OCI-LY1 (cell line): ENCODE data around the gene RBPJL.

Source experiments
- H2AFZ ChIP-seq: fragments of 200-600 bp; sonication (generic), shearing (Covaris generic); 2 replicates; pipeline ENCODE4 v1.6.0; 2014; ENCODE audit warnings: antibody characterized with exemption, mild to moderate bottlenecking, low read length
- H3F3A ChIP-seq: fragments of 200-600 bp; sonication (generic), shearing (Covaris generic); 2 replicates; pipeline ENCODE4 v1.6.0; 2014; ENCODE audit warnings: mild to moderate bottlenecking, antibody characterized with exemption, low read length, moderate library complexity; ENCODE audit not compliant: insufficient read depth
- H3K27ac ChIP-seq: fragments of 200-600 bp; sonication (generic); 2 replicates; pipeline ENCODE4 v1.5.1; 2014; ENCODE audit warnings: low read length, mixed run types, mild to moderate bottlenecking, low read depth; ENCODE audit not compliant: poor library complexity, severe bottlenecking
- H3K27me3 ChIP-seq: fragments of 200-600 bp; sonication (generic); 2 replicates; pipeline ENCODE4 v1.6.0; 2014; ENCODE audit warnings: antibody characterized with exemption, mild to moderate bottlenecking, low read length, moderate library complexity; ENCODE audit not compliant: insufficient read depth
- H3K36me3 ChIP-seq: fragments of 200-600 bp; sonication (generic); 2 replicates; pipeline ENCODE4 v1.6.1; 2014; ENCODE audit warnings: mild to moderate bottlenecking, antibody characterized with exemption, low read length, moderate library complexity, mixed read lengths; ENCODE audit not compliant: insufficient read depth
- H3K4me1 ChIP-seq: fragments of 200-600 bp; sonication (generic); 2 replicates; pipeline ENCODE4 v1.5.1; 2014; ENCODE audit warnings: mild to moderate bottlenecking, low read length, moderate library complexity; ENCODE audit not compliant: insufficient read depth, severe bottlenecking
- H3K4me2 ChIP-seq: fragments of 200-600 bp; sonication (generic), shearing (Covaris generic); 2 replicates; pipeline ENCODE4 v1.6.1; 2014; ENCODE audit warnings: low read length
- H3K4me3 ChIP-seq: fragments of 200-600 bp; sonication (generic); 2 replicates; pipeline ENCODE4 v1.5.1; 2014; ENCODE audit warnings: low read length, low read depth, mild to moderate bottlenecking, mixed read lengths; ENCODE audit not compliant: poor library complexity, severe bottlenecking
- H3K79me2 ChIP-seq: fragments of 200-600 bp; shearing (Covaris generic); 2 replicates; pipeline ENCODE4 v1.6.1; 2016; ENCODE audit warnings: mixed run types, low read length, mixed read lengths; ENCODE audit not compliant: insufficient read depth
- H3K9ac ChIP-seq: fragments of 200-600 bp; sonication (generic), shearing (Covaris generic); 2 replicates; pipeline ENCODE4 v1.6.1; 2014; ENCODE audit warnings: mild to moderate bottlenecking, low read length, mixed read lengths
- H3K9me2 ChIP-seq: fragments of 200-600 bp; sonication (generic), shearing (Covaris generic); 2 replicates; pipeline ENCODE4 v1.6.1; 2014; ENCODE audit warnings: low read depth, mild to moderate bottlenecking, low read length, mixed read lengths
- H3K9me3 ChIP-seq: fragments of 200-600 bp; shearing (Covaris generic); 2 replicates; pipeline ENCODE4 v1.6.1; 2014; ENCODE audit warnings: low read length, mixed read lengths
- H4K20me1 ChIP-seq: fragments of 200-600 bp; sonication (generic), shearing (Covaris generic); 2 replicates; pipeline ENCODE4 v1.6.0; 2016; ENCODE audit warnings: mild to moderate bottlenecking, low read length; ENCODE audit not compliant: insufficient read depth
- CTCF ChIP-seq: fragments of 200-600 bp; sonication (generic), shearing (Covaris generic); IDR thresholded peaks from 2 replicates; pipeline ENCODE4 v1.5.1; 2017; ENCODE audit warnings: mild to moderate bottlenecking, antibody characterized with exemption, low read length, moderate library complexity, mixed read lengths
- EZH2 ChIP-seq: fragments of 200-600 bp; sonication (generic), shearing (Covaris generic); IDR thresholded peaks from 2 replicates; pipeline ENCODE4 v1.8.0; 2017; ENCODE audit warnings: borderline replicate concordance, mixed run types, mild to moderate bottlenecking, antibody characterized with exemption, low read length, moderate library complexity, mixed read lengths

RBPJL gene

GRCh38 chr20:45359069-45359405, 52.4 kb downstream of the RBPJL start:
- no peak overlapping the region for H3K4me3 ChIP-seq
- no peaks in the 10 kb centered on the region for H3K36me3 ChIP-seq
- H2AFZ ChIP-seq, result no peak overlapping the region
- no peak overlapping the region for H3K9ac ChIP-seq
- H3K9me3 ChIP-seq, result no peaks in the 10 kb centered on the region
- TF ChIP-seq CTCF, result no peak
- TF ChIP-seq EZH2, result no peak
- no peaks in the 10 kb centered on the region for H3K79me2 ChIP-seq
- H3K4me2 ChIP-seq, result no peak overlapping the region
- no peaks in the 10 kb centered on the region for H3K9me2 ChIP-seq
- no peak overlapping the region for H3K27ac ChIP-seq
- H3F3A ChIP-seq, result no peaks in the 10 kb centered on the region
- H3K27me3 ChIP-seq, result no peaks in the 10 kb centered on the region
- H3K4me1 ChIP-seq, result peaks cover 11% of the 10 kb centered on the region
- H4K20me1 ChIP-seq, result no peaks in the 10 kb centered on the region

GRCh38 chr20:45359406-45360148, 52.9 kb downstream of the RBPJL start:
- no peak overlapping the region for H3K4me3 ChIP-seq
- no peaks in the 10 kb centered on the region for H3F3A ChIP-seq
- peaks cover 14% of the 10 kb centered on the region for H3K4me1 ChIP-seq
- H3K79me2 ChIP-seq, result no peaks in the 10 kb centered on the region
- H3K36me3 ChIP-seq, result no peaks in the 10 kb centered on the region
- no peak overlapping the region for H3K4me2 ChIP-seq
- H4K20me1 ChIP-seq, result no peaks in the 10 kb centered on the region
- no peaks in the 10 kb centered on the region for H3K9me2 ChIP-seq
- H3K9me3 ChIP-seq, result no peaks in the 10 kb centered on the region
- H3K9ac ChIP-seq, result no peak overlapping the region
- H2AFZ ChIP-seq, result no peak overlapping the region
- no peaks in the 10 kb centered on the region for H3K27me3 ChIP-seq
- TF ChIP-seq CTCF, result no peak
- no peak for TF ChIP-seq EZH2
- no peak overlapping the region for H3K27ac ChIP-seq

GRCh38 chr20:45361793-45362192, 55.2 kb downstream of the RBPJL start:
- Histone ChIP-seq H3K27ac (no peak overlapping the region), H3K36me3 (peaks cover 14% of the 10 kb centered on the region), H3K27me3 (no peaks in the 10 kb centered on the region), H3K9me3 (no peaks in the 10 kb centered on the region), H4K20me1 (no peaks in the 10 kb centered on the region), H3K9me2 (no peaks in the 10 kb centered on the region), H3K9ac (no peak overlapping the region), H3K4me1 (peaks cover 14% of the 10 kb centered on the region), H3K4me3 (no peak overlapping the region), H2AFZ (no peak overlapping the region), H3K4me2 (no peak overlapping the region), H3K79me2 (no peaks in the 10 kb centered on the region), H3F3A (no peaks in the 10 kb centered on the region)
- no peak for TF ChIP-seq EZH2
- no peak for TF ChIP-seq CTCF
